Activated CD8-positive, alpha-beta memory T cell treated with anti-CD3 and anti-CD28 coated beads for 24 hours (primary cell): ENCODE data around the gene NFAT5.
A peak's percentile ranks its signal among the peaks of the same experiment; 100 is the strongest.
"Not testable (repeated sequence)": the region's sequence is repeated elsewhere in the genome, so short reads cannot be mapped to it uniquely, and the experiment has no call there.

Experiments used
- DNase-seq: peaks from one replicate; pipeline ENCODE4 v3.0.0-alpha.2; 2020

The NFAT5 gene

GRCh38 chr16:69554495-69554894, 11.3 kb upstream of the NFAT5 start:
- no peak for DNase-seq

GRCh38 chr16:69555437-69555836, 10.3 kb upstream of the NFAT5 start:
- DNase-seq = no peak

GRCh38 chr16:69555867-69556266, 9.9 kb upstream of the NFAT5 start:
- DNase-seq = no peak

GRCh38 chr16:69559164-69559563, 6.6 kb upstream of the NFAT5 start:
- DNase-seq = no peak

- not testable (repeated sequence) for DNase-seq
Measured at GRCh38 chr16:69561367-69561766, 4.4 kb upstream of the NFAT5 start.

- DNase-seq = no peak
Measured at GRCh38 chr16:69561901-69562300, 3.9 kb upstream of the NFAT5 start.

- DNase-seq = no peak
Measured at GRCh38 chr16:69562813-69563212, 3.0 kb upstream of the NFAT5 start.

- peak; percentile 76 for DNase-seq
Measured at GRCh38 chr16:69563605-69564580, 1.9 kb upstream of the NFAT5 start.

GRCh38 chr16:69564845-69565670, 708 bp upstream of the NFAT5 start:
- no peak for DNase-seq

GRCh38 chr16:69566240-69566980, 644 bp downstream of the NFAT5 start:
- no peak for DNase-seq

GRCh38 chr16:69566981-69567680, 1.4 kb downstream of the NFAT5 start:
- peak; percentile 69 for DNase-seq

GRCh38 chr16:69568676-69569075, 2.9 kb downstream of the NFAT5 start:
- DNase-seq = no peak

- DNase-seq = not testable (repeated sequence)
Measured at GRCh38 chr16:69578771-69579170, 13.0 kb downstream of the NFAT5 start.

- DNase-seq = no peak
Measured at GRCh38 chr16:69579783-69580481, 14.2 kb downstream of the NFAT5 start.

GRCh38 chr16:69581297-69581696, 15.5 kb downstream of the NFAT5 start:
- DNase-seq = no peak

- DNase-seq = not testable (repeated sequence)
Measured at GRCh38 chr16:69584493-69584892, 18.7 kb downstream of the NFAT5 start.

- no peak for DNase-seq
Measured at GRCh38 chr16:69589434-69590269, 23.9 kb downstream of the NFAT5 start.

GRCh38 chr16:69590590-69590989, 24.8 kb downstream of the NFAT5 start:
- DNase-seq = no peak

GRCh38 chr16:69593751-69594255, 28.0 kb downstream of the NFAT5 start:
- no peak for DNase-seq
